ENCODE results near the gene ZNF592. TPM values are rescaled to one million over a fixed set of nuclear protein-coding genes. Genes with fewer than 3 reads are reported as not detected.
A peak's percentile ranks its signal among the peaks of the same experiment; 100 is the strongest.

ZNF592 gene
- total and polyA plus RNA-seq, 9 of the 15 experiments (the other 6 are each of a cell fraction or from before 2014, with no cell fraction given) = 0.88 to 23.8 (median 7.4) TPM

DNA sequence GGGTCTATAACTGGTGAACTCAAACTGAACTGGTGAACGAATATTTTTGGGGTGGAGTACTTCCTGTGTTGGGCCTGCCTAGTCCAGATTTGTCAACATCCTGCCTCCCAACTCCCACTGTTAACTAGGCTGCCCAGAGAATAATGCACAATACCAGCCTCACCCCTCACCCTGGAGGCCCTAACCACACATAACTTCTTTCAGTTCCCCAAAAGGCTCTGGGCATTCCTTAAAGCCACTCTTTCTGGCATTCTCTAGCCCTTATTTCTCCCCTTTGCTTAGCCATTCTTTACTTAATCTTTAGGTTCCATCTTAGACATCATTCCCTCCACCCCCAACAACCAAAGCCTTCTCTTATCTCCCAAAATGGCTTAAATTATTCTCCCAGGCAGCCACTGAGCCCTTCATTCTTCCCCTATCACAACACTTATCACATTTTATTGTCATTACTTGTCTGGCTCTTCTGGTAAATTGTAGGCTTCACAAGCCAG, 23.3 kb upstream of the ZNF592 start (continued):
- TF ChIP-seq FOXK2 (conservative IDR thresholded peaks at IDR 0.05 in 1 of 2, IDR thresholded peaks at IDR 0.05 in 1 of 2; ENCODE audit: low read depth in 2 of 2) = peak; percentile 57 to 75; a peak in 3 of 4 replicates
- no peak for TF ChIP-seq ZNF282 (CRISPR knock-in tag; IDR thresholded peaks at IDR 0.05)
- TF ChIP-seq TCF7 (IDR thresholded peaks at IDR 0.05; ENCODE audit: borderline replicate concordance) = no peak
- no peak for TF ChIP-seq HMGN3 (IDR thresholded peaks at IDR 0.05; ENCODE audit: borderline replicate concordance, extremely low read depth, insufficient read length, low read depth, low read length)
- TF ChIP-seq, protein P1, sequence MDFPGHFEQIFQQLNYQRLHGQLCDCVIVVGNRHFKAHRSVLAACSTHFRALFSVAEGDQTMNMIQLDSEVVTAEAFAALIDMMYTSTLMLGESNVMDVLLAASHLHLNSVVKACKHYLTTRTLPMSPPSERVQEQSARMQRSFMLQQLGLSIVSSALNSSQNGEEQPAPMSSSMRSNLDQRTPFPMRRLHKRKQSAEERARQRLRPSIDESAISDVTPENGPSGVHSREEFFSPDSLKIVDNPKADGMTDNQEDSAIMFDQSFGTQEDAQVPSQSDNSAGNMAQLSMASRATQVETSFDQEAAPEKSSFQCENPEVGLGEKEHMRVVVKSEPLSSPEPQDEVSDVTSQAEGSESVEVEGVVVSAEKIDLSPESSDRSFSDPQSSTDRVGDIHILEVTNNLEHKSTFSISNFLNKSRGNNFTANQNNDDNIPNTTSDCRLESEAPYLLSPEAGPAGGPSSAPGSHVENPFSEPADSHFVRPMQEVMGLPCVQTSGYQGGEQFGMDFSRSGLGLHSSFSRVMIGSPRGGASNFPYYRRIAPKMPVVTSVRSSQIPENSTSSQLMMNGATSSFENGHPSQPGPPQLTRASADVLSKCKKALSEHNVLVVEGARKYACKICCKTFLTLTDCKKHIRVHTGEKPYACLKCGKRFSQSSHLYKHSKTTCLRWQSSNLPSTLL (IDR thresholded peaks at IDR 0.05) = no peak
- no peak for TF ChIP-seq PTTG1 (tag; IDR thresholded peaks at IDR 0.05; ENCODE audit: low read depth)
- no peak for TF ChIP-seq MTA2 (IDR thresholded peaks at IDR 0.05; ENCODE audit: low read depth)
- TF ChIP-seq EP400 (IDR thresholded peaks at IDR 0.05) = 0 out of 2 replicates have a peak, but pooled peaks have one; percentile 39
- TF ChIP-seq SRSF9 (IDR thresholded peaks at IDR 0.05; ENCODE audit: borderline replicate concordance, low read depth, low read length) = no peak
- no peak for TF ChIP-seq ELF2 (CRISPR knock-in tag; IDR thresholded peaks at IDR 0.05)
- TF ChIP-seq POLR2H (tag; IDR thresholded peaks at IDR 0.05; ENCODE audit: low read depth) = no peak
- peak; percentile 37 for TF ChIP-seq CBFA2T3 (IDR thresholded peaks at IDR 0.05)
- no peak for TF ChIP-seq ZNF133 (CRISPR knock-in tag; IDR thresholded peaks at IDR 0.05)
- peak; percentile 67; the same call in 1 of the 2 replicates for TF ChIP-seq SMARCE1 (IDR thresholded peaks at IDR 0.05)
- TF ChIP-seq PPARD (CRISPR knock-in tag; IDR thresholded peaks at IDR 0.05) = no peak
- TF ChIP-seq, protein P2, sequence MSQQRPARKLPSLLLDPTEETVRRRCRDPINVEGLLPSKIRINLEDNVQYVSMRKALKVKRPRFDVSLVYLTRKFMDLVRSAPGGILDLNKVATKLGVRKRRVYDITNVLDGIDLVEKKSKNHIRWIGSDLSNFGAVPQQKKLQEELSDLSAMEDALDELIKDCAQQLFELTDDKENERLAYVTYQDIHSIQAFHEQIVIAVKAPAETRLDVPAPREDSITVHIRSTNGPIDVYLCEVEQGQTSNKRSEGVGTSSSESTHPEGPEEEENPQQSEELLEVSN (IDR thresholded peaks at IDR 0.05; ENCODE audit: borderline replicate concordance in 1 of 2, extremely low read depth in 1 of 2, insufficient read depth in 1 of 2, insufficient read length in 1 of 2, low read depth in 1 of 2, low read length in 1 of 2, poor library complexity in 1 of 2, severe bottlenecking in 1 of 2) = no peak
- no peak for TF ChIP-seq ZNF174 (CRISPR knock-in tag; IDR thresholded peaks at IDR 0.05)
- TF ChIP-seq EHMT2 (IDR thresholded peaks at IDR 0.05) = peak; percentile 65
- no peak for TF ChIP-seq NFIC (IDR thresholded peaks at IDR 0.05)
- no peak for TF ChIP-seq GABPB1 (CRISPR knock-in tag; IDR thresholded peaks at IDR 0.05)
- no peak for TF ChIP-seq TCFL5 (CRISPR knock-in tag; conservative IDR thresholded peaks at IDR 0.05)
- no peak for TF ChIP-seq COPS2 (conservative IDR thresholded peaks at IDR 0.05)
- TF ChIP-seq SRSF1 (IDR thresholded peaks at IDR 0.05; ENCODE audit: low read depth, low read length) = no peak
- no peak for TF ChIP-seq CAMTA2 (CRISPR knock-in tag; conservative IDR thresholded peaks at IDR 0.05)
- no peak for TF ChIP-seq MYC (IDR thresholded peaks at IDR 0.05; ENCODE audit: low read depth, low read length)
- no peak for TF ChIP-seq MYC (CRISPR knock-in tag; IDR thresholded peaks at IDR 0.05; ENCODE audit: borderline replicate concordance, low read depth)
- no peak for TF ChIP-seq RNF2 (IDR thresholded peaks at IDR 0.05)
- TF ChIP-seq TEAD4 (IDR thresholded peaks at IDR 0.05; ENCODE audit: low read length) = 0 out of 2 replicates have a peak, but pooled peaks have one; percentile 23
- no peak for TF ChIP-seq TEAD4 (CRISPR knock-in tag; IDR thresholded peaks at IDR 0.05; ENCODE audit: borderline replicate concordance)
- TF ChIP-seq SETDB1 (IDR thresholded peaks at IDR 0.05; ENCODE audit: low read length) = no peak
- TF ChIP-seq ZNF589 (CRISPR knock-in tag; IDR thresholded peaks at IDR 0.05; ENCODE audit: low read depth) = peak; percentile 65; the same call in 1 of the 2 replicates

Data from K562 (cell line).